Stimulated activated CD8-positive, alpha-beta memory T cell treated with anti-CD3 and anti-CD28 coated beads, Interleukin-2, amount 100 ng/mL, for 48 hours (primary cell): ENCODE results near the gene HYKK.
A peak's percentile ranks its signal among the peaks of the same experiment; 100 is the strongest.
"Not testable (repeated sequence)": the region's sequence is repeated elsewhere in the genome, so short reads cannot be mapped to it uniquely, and the experiment has no call there.

Source experiments
- DNase-seq, 2 donors: peaks; one replicate each; pipeline ENCODE4 v3.0.0-alpha.2; 2020; ENCODE audit warnings: low read depth in 2 of 2

The HYKK gene, protein sequence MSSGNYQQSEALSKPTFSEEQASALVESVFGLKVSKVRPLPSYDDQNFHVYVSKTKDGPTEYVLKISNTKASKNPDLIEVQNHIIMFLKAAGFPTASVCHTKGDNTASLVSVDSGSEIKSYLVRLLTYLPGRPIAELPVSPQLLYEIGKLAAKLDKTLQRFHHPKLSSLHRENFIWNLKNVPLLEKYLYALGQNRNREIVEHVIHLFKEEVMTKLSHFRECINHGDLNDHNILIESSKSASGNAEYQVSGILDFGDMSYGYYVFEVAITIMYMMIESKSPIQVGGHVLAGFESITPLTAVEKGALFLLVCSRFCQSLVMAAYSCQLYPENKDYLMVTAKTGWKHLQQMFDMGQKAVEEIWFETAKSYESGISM

DNA sequence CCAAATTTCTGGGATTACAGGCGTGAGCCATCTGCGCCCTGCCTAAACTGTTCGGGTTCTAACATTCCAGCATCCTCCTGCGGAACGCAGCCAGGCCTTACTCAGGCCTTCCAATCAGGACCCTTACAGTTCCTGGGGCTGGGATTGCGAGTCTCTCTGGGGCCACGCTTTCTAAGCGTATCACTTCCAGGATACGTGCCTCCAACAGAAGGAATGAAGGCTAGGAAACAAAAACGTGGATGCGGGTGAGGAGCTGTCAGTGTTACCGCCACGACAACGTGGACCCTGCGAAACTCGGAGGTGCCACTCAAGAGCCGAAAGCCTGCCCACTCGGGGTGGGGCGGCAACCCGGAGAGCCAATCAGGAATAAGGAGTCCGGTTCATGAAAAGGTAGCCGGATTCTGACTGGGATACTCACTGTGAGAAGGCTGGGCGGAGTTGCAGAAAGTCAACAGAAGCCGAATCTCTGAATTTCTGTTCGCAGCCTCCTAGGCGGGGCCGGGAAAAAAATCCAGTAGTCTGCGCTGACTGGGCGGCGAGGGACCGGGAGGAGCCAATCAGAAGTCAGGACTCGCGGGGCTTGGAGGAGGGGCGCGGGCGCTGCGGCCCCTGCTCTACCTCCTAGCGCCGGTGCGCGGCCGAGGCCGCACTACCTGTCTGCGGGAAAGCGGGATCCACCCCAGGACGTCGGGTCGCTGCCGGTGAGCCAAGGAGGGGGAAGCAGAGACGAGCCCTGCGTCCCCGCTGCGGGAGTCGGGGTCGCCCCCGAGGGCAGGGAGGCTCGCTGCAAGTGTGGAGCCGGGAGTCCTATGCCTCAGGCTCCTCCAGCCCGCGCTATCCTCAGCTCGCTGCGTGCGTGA is at the start of gene HYKK:
TSS of gene HYKK (plus strand) at position 607 of the 860 bp plus-strand sequence. CDS start 5,512 bp downstream, outside the sequence.
- DNase-seq = peak; percentile 57 to 71

DNA sequence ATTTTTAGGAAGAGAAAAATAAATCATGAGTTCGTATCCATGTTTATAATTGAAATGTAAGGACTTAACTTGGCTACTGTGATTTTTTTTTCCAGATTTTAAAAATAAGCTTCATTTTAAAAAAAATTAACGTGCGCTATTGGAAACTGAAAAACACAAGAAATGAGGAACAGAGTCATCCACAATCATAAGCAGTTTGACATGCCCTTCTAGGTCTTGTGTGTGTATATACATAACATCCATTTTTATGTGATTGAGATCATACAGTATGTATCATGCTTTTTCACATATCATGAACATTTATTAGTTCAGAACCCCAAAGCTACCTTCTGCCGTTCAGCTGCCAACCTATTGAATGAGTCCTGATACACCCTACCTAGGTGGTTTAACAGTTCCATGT is 46.6 kb upstream of the HYKK start:
- DNase-seq = no peak

DNA sequence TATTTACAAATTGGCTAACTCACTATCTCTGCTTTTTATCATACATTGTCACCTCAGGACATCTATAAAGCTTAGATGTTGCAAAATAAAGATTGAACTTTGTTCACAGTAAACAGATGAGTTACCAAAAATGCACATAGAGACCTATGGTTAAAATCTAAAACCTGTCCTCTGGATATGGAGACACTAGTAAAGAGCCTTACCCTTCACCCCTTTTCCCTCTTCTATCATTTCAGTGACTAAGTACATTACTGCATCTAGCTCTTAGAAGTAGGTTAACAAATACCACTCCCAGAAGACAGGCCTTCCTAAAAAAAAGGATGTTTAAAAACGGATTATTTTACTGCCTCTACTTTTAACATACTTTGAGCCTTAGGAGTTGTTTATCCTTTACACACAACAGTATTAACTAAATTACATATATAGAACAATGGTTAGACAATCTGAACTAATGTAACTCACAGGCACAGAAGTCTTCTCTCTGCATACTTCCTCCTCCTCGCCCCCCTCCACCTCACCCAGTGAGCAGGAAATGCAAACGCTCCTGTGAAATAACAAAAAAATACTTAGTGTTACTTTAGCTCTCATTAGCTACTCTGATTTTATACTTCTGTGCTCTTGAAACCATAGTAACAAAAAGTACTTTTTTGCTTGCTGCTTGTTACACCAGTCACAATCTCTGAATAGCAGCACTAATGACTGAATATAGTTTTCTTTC is 46.0 kb upstream of the HYKK start:
- DNase-seq = no peak

DNA sequence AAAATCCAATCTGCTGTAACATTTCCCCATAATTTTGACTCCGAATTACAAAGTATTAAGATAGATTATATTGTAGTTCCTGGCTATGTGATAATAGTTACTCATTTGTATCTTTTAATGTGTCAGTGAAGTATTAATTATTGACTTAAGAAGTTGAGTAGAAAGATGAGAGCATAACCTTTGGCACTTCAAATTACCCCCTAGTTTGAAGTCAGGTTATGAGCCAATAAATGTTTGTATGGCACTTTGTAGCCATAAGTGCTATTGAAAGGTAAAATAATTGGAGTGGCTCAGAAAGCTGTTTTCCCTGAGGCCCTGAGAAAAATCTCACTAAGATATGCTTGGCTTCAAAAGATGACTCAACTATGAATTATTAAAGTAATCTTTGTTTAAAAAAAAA is 38.3 kb upstream of the HYKK start:
- DNase-seq = no peak

DNA sequence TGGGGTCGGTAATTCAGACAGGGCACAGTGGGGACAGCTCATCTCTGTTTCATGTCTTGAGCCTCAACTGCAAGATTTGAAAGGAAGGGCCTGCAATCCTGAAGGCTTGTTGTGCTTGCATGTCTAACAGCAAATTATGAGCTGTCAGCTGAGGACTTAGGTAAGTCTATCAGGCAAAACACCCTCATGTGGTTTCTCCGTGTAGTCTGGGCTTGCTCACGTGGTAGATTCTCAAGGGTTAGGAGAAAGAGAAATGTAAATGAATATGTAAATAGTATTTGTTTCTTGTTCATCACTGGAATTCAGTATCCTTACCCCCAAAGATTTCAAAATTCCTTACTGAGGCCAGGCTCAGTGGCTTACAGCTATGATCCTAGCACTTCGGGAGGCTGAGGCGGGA is 30.1 kb upstream of the HYKK start:
- no peak for DNase-seq

DNA sequence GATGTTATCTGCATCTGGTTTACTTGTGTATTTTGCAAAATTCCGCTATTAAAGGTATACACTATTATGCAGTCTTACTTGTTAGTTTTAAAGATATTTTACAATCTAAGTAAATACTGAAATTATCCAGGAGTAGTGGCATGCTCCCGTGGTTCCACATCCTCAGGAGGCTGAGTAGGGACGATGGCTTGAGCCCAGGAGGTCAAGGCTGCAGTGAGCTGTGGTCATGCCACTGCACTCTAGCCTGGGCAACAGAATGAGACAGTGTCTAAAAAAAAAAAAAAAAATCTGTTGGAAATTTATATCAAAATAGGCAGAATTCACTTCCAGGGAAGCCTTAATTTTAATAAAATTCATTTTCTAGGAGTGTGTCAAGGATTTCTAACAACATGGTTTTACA is 27.7 kb upstream of the HYKK start:
- no peak for DNase-seq

DNA sequence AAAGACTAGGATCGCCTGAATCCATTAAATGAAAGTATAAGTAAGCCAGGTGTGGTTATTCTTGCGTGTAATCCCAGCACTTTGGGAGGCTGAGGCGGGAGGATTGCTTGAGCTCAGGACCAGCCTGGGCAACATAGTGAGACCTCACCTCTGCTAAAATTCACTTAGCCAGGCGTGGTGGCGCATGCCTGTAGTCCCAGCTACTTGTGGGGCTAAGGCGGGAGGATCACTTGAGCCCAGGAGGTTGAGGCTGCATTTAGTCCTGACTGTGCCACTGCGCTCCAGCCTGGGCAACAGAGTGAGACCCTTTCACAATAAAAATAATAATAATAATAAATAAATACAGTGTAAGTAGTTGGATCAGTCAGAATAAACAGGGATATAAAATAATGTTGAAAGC is 25.5 kb upstream of the HYKK start:
- no peak for DNase-seq

DNA sequence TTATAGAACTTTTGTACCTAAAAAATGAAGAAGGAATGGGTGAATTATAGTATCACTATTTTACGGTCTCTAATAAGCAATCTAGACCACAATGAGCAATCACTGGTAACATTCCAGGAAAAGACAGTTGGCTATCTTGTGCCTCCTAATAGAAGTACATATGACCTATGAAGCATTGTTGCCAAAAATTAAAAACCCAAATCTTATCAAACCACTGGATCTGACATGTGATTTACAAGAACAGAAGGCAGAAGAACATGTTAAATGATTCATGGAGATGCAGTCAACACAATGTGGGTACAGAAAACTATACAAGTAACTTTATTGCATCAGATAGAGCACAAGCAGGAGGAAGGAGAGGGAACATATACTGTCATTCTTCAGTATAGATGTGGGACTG is 14.5 kb upstream of the HYKK start:
- no peak for DNase-seq

DNA sequence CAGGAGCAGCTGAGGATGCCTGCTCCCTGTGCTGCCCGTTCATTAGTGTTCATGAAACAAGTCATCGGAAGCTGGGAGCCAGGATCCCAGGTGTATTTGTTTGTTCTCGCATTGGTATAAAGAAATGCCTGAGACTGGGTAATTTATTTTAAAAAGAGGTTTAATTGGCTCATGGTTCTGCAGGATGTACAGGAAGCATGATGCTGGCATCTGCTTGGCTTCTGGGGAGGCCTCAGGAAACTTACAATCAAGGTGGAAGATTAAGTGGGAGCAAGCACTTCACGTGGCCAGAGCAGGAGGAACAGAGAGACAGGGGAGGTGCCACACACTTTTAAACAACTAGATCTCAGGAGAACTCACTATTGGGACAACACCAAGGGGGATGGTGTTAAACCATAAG is 5.5 kb upstream of the HYKK start:
- no peak for DNase-seq

DNA sequence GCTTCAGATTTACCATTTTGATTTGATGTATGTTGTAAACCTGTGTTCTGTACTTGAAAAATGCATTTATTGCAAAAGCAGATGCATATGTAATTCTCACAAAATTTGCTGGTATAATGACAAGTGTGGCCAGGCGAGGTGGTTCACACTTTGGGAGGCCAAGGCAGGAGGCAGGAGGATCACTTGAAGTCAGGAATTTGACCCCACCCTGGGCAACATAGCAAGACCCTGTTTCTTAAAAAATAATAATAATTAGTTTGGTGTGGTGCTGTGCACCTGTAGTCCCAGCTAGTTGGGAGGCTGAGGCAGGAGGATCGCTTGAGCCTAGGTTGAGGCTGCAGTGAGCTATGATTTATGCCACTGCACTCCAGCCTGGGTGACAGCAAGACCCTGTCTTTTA is 4.7 kb upstream of the HYKK start:
- no peak for DNase-seq

DNA sequence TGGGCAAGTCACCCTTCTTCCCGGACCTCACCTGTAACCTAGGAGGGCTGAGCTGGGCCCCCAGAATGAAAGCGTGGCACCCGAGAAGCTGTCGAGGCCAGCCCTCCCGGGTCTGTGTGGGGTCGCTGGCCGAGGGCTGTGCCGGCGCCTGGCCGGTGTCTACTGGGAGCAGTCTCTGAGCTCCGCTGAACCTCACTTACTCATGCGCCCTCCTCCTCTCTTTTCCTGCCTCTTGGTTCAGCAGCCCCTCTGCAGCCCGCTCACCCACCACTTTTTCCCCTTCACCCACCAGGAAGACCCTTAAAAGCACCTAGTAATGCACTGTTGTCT is 419 bp downstream of the HYKK start:
- no peak for DNase-seq

DNA sequence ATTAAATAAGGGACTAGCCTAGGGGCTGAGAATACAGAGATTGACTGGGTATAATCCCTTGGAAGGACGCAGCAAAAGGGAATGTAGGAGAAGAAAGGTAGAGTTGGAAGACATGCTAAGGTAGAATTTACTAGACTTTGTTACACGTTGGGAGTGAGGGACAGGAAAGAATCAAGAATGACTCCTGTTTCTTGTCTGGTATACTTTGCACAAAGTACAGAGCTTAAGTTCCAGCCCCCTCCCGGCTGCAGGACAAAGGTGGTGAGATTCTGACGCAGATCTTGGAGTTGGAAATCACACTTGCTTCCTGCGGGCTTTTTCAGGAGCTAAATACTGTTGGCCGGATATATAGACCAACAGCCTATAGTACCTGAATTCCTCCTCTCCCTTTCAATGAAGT is 895 bp downstream of the HYKK start:
- no peak for DNase-seq

DNA sequence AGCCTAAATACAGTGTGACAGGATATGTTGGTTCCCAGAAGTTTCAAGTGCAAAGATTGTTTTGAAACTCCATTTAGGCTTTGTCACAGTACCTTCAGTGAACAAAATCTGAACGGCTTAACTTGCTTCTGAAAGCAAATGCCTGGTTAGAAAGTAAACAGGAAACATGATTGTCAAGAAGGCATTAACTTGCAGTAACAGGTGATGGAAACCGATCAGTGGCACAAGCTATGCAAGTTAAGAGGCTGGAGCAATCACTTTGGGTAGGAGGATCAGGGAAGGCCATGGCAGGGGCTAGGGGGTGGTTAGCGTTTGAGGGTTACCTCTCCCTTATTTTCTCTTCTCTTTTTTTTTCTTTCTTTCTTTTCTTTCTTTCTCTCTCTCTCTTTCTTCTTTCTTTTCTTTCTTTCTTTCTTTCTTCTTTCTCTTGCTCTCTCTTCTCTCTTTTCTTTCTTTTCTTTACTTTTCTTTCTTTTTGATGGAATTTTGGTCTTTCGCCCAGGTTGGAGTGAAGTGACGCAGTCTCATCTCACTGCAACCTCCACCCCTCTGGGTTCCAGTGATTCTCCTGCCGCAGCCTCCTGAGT is 2.4 kb downstream of the HYKK start:
- DNase-seq = no peak

DNA sequence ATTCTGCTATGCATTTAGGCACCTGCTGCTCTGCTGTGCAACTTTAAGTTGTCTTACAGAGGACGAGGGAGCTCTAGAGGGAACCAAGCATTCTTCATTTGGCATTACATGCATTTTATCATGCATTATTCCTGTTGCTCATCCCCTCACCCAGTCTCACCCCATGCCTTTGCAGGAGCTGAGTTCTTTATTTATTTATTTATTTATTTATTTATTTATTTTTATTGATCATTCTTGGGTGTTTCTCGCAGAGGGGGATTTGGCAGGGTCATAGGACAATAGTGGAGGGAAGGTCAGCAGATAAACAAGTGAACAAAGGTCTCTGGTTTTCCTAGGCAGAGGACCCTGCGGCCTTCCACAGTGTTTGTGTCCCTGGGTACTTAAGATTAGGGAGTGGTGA is 12.7 kb downstream of the HYKK start:
- DNase-seq = not testable (repeated sequence)

DNA sequence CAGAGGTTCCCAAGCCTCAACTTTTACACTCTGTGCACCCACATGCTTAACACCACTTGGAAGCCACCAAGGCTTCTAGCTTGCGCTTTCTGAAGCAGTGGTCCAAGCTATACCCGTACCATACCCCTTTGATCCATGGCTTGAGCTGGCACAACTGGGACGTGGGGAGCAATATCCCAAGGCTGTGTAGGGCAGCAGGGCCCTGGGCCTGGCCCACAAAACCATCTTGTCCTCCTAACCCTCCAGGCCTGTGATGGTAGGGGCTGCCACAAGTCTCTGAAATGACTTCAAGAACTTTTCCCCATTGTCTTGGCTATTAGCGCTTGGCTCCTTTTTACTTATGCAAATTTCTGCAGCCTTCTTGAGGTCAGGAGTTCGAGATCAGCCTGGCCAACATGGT is 16.9 kb downstream of the HYKK start:
- no peak for DNase-seq

DNA sequence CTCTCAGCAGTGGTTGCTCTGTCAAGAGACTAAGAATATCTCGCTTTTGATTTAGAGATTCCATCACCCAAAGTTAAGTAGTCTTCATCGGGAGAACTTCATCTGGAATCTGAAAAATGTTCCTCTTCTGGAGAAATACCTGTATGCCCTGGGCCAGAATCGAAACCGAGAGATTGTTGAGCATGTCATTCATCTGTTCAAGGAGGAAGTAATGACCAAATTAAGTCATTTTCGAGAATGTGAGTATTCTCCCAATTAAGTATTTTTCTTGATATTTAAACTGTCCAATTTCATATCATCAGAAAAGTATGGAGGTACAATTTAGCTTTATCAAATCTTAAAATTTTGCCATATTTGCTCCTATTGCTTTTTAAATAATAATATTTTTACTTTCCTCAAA is 19.9 kb downstream of the HYKK start:
- DNase-seq = no peak

DNA sequence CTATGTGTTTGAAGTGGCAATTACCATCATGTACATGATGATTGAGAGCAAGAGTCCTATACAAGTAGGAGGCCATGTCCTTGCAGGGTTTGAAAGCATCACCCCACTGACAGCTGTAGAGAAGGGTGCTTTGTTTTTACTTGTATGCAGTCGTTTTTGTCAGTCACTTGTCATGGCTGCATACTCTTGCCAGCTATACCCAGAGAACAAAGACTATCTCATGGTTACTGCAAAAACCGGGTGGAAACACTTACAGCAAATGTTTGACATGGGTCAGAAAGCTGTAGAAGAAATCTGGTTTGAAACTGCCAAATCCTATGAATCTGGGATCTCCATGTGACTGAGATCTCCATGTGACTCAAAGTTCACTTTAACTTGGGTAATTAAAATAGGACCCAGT is 26.0 kb downstream of the HYKK start:
- no peak for DNase-seq

DNA sequence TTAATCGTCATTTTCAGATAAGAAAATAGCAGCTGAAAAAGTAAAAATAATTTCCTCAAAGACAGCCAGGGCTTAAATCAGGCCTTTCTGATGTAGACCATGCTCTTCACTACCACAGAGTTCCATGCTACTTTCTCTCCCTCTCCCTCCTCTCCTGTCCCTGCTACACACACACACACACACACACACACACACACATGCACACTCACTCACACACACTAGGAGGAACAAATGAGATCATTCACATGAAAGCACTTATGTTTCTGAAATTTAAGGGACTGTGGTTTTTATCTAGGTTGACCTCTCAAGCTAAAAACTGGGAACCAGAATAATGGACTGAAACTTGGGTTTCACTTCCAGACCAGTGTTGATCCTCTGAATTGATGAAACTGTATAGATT is 28.8 kb downstream of the HYKK start:
- no peak for DNase-seq

DNA sequence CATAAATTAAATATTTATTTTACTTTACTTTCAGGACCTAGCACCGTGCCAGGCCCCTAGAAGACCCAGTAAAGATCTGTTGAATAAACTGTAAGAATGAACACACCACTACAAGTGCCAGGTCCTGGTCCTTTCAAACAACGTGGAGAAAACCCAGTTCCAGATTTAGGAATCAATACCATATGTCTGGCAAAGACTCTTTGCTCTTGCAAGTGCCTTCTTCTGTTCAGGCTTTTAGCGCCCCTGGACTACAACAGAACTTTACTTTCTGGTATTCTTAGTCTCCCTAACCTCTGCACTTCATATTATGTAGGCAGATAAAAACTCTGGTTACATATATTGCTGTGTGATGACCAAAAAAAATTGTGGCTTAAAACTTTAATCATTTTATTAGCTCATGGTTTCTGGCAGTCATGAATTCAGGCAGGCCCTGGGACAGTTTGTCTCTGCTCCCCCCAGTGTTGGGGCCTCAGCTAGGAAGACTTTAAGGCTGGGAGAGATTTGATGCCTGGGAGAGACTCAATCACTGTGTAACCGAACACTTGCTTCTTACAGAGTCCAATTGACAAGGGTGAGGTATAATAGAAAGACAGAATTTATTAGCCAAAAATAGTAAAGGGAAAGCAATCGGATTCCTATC is 30.0 kb downstream of the HYKK start:
- DNase-seq = no peak

DNA sequence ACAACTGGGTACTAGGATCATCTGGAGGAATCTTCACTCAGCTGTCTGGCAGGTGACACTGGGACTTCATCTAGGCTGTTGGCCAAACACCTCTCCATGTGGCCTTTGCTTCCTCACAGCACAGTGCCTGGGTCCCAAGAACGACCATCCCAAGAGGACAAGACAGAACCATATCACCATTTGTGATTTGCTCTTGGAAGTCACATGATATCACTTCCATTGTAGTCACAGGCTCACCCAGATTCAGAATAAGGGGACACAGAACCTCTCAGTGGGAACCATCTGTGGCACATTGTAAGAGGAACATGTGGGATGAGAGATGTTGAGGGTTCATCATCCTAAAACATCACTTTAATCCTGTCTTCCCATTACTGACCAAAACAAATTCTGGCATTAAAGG is 31.0 kb downstream of the HYKK start:
- no peak for DNase-seq

DNA sequence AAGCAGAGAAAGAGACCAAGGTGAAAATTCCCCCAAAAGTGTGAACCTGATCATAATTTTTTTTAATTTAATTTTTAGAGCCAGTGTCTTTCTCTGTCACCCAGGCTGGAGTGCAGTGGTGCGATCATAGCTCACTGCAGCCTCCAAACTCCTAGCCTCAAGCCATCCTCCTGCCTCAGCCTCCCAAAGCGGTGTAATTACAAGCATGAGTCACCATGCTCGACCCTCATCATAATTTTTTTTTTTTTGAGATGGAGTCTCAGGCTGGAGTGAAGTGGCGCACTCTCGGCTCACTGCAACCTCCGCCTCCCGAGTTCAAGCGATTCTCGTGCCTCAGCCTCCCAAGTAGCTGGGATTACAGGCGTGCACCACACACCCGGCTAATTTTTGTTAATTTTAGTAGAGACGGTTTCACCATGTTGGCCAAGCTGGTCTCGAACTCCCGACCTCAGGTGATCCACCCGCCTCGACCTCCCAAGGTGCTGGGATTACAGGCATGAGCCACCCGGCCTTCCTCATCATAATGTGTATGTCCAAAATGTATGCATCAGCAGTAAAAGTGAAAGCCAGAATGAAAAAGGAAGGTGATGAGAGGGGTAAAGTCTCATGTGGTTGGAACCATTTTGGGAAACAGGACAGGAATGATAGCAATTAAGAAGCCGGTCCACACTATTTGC is 32.2 kb downstream of the HYKK start:
- DNase-seq = not testable (repeated sequence)
